HG03521 (cell line): ENCODE measurements around the gene ABCC1.
"Not testable (repeated sequence)": the region's sequence is repeated elsewhere in the genome, so short reads cannot be mapped to it uniquely, and the experiment has no call there.

Experiments used
- ATAC-seq: cut with Tn5 transposase; IDR thresholded peaks from one replicate; pipeline ENCODE4 v1.9.1; 2021; ENCODE audit warnings: mild to moderate bottlenecking, moderate library complexity; ENCODE audit not compliant: unreplicated experiment

Gene ABCC1

GRCh38 chr16:15949210-15950160 is at the start of gene ABCC1:
Gene ABCC1 (plus strand): TSS chr16:15949616. CDS start chr16:15949752, 136 bp downstream.
- ATAC-seq = peak; percentile 60

GRCh38 chr16:15900357-15900756 is 49.1 kb upstream of the ABCC1 start:
- ATAC-seq = no peak

- no peak for ATAC-seq
These were observed 48.4 kb upstream of the ABCC1 start for GRCh38 chr16:15900901-15901500.

- no peak for ATAC-seq
These were observed 45.5 kb upstream of the ABCC1 start for GRCh38 chr16:15903960-15904359.

- no peak for ATAC-seq
These were observed 43.0 kb upstream of the ABCC1 start for GRCh38 chr16:15906439-15906838.

GRCh38 chr16:15907863-15908478 is 41.4 kb upstream of the ABCC1 start:
- peak; percentile 99 for ATAC-seq

- ATAC-seq = no peak
These were observed 38.2 kb upstream of the ABCC1 start for GRCh38 chr16:15911198-15911597.

- ATAC-seq = no peak
These were observed 36.2 kb upstream of the ABCC1 start for GRCh38 chr16:15913046-15913698.

- ATAC-seq = no peak
These were observed 33.8 kb upstream of the ABCC1 start for GRCh38 chr16:15915555-15916081.

GRCh38 chr16:15916323-15916722 is 33.1 kb upstream of the ABCC1 start:
- ATAC-seq = no peak

- ATAC-seq = not testable (repeated sequence)
These were observed 31.1 kb upstream of the ABCC1 start for GRCh38 chr16:15918314-15918713.

- ATAC-seq = no peak
These were observed 30.1 kb upstream of the ABCC1 start for GRCh38 chr16:15919331-15919730.

- ATAC-seq = no peak
These were observed 24.4 kb upstream of the ABCC1 start for GRCh38 chr16:15924996-15925395.

GRCh38 chr16:15925631-15926030 is 23.8 kb upstream of the ABCC1 start:
- no peak for ATAC-seq

- no peak for ATAC-seq
These were observed 20.9 kb upstream of the ABCC1 start for GRCh38 chr16:15928261-15929104.

GRCh38 chr16:15932939-15933338 is 16.5 kb upstream of the ABCC1 start:
- no peak for ATAC-seq

- no peak for ATAC-seq
These were observed 15.6 kb upstream of the ABCC1 start for GRCh38 chr16:15933781-15934180.

GRCh38 chr16:15934991-15935390 is 14.4 kb upstream of the ABCC1 start:
- ATAC-seq = no peak

GRCh38 chr16:15936809-15937208 is 12.6 kb upstream of the ABCC1 start:
- not testable (repeated sequence) for ATAC-seq
